GM12874 (cell line): Measurements from ENCODE around the gene CMTR1.

Experiments used
- TF ChIP-seq, protein P1 (sequence below): IDR thresholded peaks from 2 replicates; pipeline ENCODE4 v1.5.1; 2011; ENCODE audit warnings: low read depth, mild to moderate bottlenecking, control low read depth, low read length, moderate library complexity; ENCODE audit not compliant: insufficient read depth

CMTR1 gene

DNA sequence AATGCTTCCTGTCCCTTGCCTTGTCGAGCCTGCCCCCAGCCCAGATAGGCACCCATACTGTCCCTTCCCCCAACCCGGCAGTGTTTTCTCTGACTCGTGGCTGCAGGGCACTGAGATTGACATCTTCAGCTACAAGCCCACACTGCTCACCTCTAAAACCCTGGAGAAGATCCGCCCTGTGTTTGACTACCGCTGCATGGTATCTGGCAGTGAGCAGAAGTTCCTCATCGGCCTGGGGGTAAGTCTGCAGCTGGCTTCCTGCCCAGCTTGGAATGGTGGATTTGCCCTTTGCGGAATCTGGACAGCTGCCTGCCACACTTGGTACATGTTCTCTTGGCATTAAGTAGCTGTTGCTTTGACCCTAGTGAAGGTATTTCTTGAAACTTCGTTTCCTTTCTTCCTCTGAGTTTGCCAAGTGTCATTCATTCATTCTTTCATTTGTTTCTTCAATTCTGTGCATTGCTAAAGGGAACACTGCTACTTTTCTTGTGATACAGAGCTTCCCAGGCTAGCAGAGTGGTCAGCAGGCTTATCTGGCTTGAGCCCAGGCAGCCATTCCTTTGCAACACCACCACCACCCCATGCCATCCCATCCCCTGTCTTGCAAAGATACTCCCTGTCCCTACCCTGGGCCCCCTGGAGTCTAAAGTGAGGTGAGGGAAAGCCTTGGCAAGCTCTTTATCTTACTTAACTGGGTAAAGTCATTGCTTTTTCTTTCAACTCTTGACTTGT lies 40.5 kb downstream of the CMTR1 start:
- TF ChIP-seq, protein P1, sequence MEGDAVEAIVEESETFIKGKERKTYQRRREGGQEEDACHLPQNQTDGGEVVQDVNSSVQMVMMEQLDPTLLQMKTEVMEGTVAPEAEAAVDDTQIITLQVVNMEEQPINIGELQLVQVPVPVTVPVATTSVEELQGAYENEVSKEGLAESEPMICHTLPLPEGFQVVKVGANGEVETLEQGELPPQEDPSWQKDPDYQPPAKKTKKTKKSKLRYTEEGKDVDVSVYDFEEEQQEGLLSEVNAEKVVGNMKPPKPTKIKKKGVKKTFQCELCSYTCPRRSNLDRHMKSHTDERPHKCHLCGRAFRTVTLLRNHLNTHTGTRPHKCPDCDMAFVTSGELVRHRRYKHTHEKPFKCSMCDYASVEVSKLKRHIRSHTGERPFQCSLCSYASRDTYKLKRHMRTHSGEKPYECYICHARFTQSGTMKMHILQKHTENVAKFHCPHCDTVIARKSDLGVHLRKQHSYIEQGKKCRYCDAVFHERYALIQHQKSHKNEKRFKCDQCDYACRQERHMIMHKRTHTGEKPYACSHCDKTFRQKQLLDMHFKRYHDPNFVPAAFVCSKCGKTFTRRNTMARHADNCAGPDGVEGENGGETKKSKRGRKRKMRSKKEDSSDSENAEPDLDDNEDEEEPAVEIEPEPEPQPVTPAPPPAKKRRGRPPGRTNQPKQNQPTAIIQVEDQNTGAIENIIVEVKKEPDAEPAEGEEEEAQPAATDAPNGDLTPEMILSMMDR: no peak

DNA sequence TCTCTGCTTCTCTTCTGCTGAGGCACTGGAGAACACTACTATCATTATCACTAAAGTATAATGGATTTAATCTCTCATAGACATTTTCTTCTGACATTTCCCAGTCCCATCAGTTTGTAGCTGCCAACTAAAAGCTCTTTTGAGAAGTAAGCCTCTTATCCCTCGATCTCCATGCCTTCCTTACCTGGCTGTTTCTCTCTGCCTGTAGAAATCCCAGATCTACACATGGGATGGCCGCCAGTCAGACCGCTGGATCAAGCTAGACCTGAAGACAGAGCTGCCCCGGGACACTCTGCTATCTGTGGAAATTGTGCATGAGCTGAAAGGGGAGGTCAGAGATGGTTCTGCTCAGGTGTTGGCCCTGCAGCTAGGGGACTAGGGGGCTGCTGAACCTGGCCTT lies 41.3 kb downstream of the CMTR1 start:
- TF ChIP-seq, protein P1: no peak

DNA sequence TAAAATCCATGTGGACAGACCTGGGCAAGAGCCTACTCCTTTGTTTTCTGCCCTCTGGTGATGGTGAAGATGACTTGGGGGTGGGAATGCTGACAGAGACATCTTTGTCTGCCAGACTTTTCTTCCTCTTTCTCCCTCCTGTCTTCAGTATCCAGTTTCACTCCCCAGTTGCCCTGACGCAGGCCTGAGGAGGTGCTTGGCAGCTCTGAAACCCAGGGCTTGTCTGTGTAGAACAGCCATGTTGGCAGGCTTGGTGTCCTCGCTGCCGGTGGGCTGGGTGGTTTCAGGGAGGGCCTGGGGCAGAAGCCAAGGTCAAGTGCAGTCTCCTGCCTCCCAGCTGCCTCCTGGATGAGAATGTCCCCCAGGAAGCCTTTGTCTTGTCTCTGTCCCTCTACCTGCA lies 44.2 kb downstream of the CMTR1 start:
- TF ChIP-seq, protein P1: no peak

- TF ChIP-seq, protein P1: no peak
Measured at GRCh38 chr6:37477656-37478435, 44.8 kb downstream of the CMTR1 start.

DNA sequence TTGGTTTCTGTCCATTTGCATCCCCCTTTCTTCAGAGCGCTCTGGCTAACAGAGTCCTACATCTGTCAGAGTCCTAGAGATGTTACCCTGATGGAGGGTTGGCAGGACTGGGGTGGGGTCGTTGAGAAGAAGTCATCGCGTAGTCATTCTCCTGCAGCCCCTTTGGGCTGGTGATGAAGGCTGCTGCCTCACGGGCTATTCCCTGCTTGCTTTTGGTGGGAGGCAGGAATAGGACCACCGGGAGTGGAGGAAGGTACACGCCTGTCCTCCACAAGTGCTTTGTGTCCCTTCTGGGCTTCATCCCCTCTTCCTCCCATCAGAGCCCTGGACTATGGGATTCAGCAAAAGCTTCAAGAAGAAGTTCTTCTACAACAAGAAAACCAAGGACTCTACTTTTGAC lies 45.8 kb downstream of the CMTR1 start:
- TF ChIP-seq, protein P1: no peak

DNA sequence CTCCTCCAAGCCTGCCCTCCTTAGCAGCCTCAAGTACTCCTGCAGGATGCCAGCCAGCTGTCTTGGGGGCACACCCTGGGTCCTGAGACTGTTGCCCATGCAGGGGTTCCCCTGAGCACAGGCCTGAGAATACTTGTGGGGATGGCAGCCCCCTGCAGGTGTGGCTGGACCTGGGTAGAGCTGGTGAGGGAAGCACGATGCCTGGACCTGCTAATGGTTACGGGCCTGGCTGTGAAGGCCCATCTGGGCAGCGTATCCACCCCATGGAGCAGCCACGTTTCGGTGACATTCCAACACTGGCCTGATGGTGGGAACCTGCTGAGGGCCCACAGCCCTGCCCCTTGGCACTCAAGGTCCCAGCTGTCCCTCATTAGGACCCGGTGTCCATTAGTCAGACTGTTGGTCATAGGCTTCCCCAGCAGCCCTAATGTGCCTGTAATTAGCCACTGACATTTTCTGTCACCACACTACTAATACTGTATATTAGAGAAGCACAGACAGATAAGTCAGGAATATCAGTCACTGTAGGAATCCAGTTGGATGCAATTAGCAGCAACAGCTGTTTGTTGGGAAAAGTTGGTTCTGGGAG lies 46.3 kb downstream of the CMTR1 start:
- TF ChIP-seq, protein P1: no peak

DNA sequence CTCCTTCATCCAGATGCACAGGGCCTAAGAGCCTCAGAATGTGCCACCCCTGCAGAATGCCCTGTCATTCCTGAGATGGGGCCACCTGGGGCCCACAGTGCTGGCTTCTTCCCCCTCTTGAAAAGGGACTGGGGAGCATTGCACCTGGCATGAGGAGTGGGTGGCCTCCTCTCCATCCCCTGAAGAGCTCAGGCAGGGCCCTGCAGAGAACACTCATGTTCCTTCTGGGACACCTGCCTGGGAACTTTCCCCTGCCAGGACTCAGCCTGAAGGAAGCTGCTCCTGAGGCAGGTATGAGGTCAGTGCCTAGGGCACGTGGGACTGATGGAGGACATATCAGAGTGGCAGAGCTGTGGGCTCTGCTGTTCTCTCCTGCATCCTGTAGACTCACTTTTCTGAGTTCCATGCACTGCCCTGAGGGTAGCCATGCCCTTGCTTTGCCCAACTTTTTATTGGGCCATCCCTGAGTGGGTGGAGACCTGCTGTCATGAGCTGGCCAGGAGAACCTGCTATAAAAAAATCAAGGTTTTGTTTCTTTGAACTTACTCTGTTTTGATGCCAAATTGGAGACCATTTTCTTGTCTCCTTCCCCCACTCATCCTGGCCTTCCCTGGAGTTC lies 47.2 kb downstream of the CMTR1 start:
- TF ChIP-seq, protein P1: no peak
